HepG2 (cell line): Measurements from ENCODE around the gene CIROP. TPM values are rescaled to one million over a fixed set of nuclear protein-coding genes. Genes with fewer than 3 reads are reported as not detected.

Source experiments
- ARNT ChIP-seq: fragments of 450-650 bp; IDR thresholded peaks from 2 replicates; pipeline ENCODE4 v1.6.1; 2017
- BORCS8-MEF2B ChIP-seq: sonication (generic); formaldehyde crosslinking; IDR thresholded peaks from 2 replicates; pipeline ENCODE4 v1.8.0; 2022; ENCODE audit warnings: mild to moderate bottlenecking, missing genetic modification reagents
- CEBPB ChIP-seq: IDR thresholded peaks from 2 replicates; pipeline ENCODE4 v1.6.1; 2011; ENCODE audit warnings: low read depth, low read length, improper control_type of control experiment, borderline replicate concordance
- GMEB1 ChIP-seq: sonication (generic); formaldehyde crosslinking; IDR thresholded peaks from 2 replicates; pipeline ENCODE4 v1.5.1; 2020; ENCODE audit warnings: missing genetic modification reagents, mild to moderate bottlenecking, borderline replicate concordance
- JDP2 ChIP-seq: sonication (generic); formaldehyde crosslinking; IDR thresholded peaks from 2 replicates; pipeline ENCODE4 v1.8.1; 2022; ENCODE audit warnings: missing genetic modification reagents, borderline replicate concordance
- KDM2A ChIP-seq: sonication (generic); formaldehyde crosslinking; IDR thresholded peaks from 2 replicates; pipeline ENCODE4 v1.4.0; 2020; ENCODE audit warnings: low read depth, missing genetic modification reagents, borderline replicate concordance
- KLF9 ChIP-seq: IDR thresholded peaks from 2 replicates; pipeline ENCODE4 v1.6.1; 2016; ENCODE audit warnings: low read depth
- MEIS1 ChIP-seq: sonication (generic); formaldehyde crosslinking; IDR thresholded peaks from 2 replicates; pipeline ENCODE4 v1.9.0; 2021; ENCODE audit warnings: mild to moderate bottlenecking, missing genetic modification reagents, moderate library complexity, borderline replicate concordance
- NAIF1 ChIP-seq: sonication (generic); formaldehyde crosslinking; IDR thresholded peaks from 2 replicates; pipeline ENCODE4 v1.5.0; 2020; ENCODE audit warnings: mild to moderate bottlenecking, missing genetic modification reagents, borderline replicate concordance
- PAWR ChIP-seq: sonication (generic); formaldehyde crosslinking; IDR thresholded peaks from 2 replicates; pipeline ENCODE4 v1.4.0; 2020; ENCODE audit warnings: missing genetic modification reagents, mild to moderate bottlenecking, borderline replicate concordance
- PLSCR1 ChIP-seq: sonication (generic); formaldehyde crosslinking; IDR thresholded peaks from 2 replicates; pipeline ENCODE4 v1.5.0; 2020; ENCODE audit warnings: missing genetic modification reagents, mild to moderate bottlenecking, borderline replicate concordance
- POLR2AphosphoS5 ChIP-seq: IDR thresholded peaks from 2 replicates; pipeline ENCODE4 v1.6.1; 2012; ENCODE audit warnings: low read depth, low read length
- RARG ChIP-seq: sonication (generic); formaldehyde crosslinking; IDR thresholded peaks from 2 replicates; pipeline ENCODE4 v1.4.0; 2020; ENCODE audit warnings: low read depth, mild to moderate bottlenecking, missing genetic modification reagents
- SP4 ChIP-seq: sonication (generic); formaldehyde crosslinking; IDR thresholded peaks from 2 replicates; pipeline ENCODE4 v1.8.1; 2023; ENCODE audit warnings: mild to moderate bottlenecking, missing genetic modification reagents
- ZNF17 ChIP-seq: sonication (generic); formaldehyde crosslinking; IDR thresholded peaks from 2 replicates; pipeline ENCODE4 v1.5.0; 2020; ENCODE audit warnings: mild to moderate bottlenecking, missing genetic modification reagents
- ZNF251 ChIP-seq: sonication (generic); formaldehyde crosslinking; IDR thresholded peaks from 2 replicates; pipeline ENCODE4 v1.9.0; 2021; ENCODE audit warnings: mild to moderate bottlenecking, missing genetic modification reagents
- ZNF253 ChIP-seq: sonication (generic); formaldehyde crosslinking; IDR thresholded peaks from 2 replicates; pipeline ENCODE4 v1.8.0; 2022; ENCODE audit warnings: mild to moderate bottlenecking, missing genetic modification reagents, borderline replicate concordance
- ZNF672 ChIP-seq: sonication (generic); formaldehyde crosslinking; IDR thresholded peaks from 2 replicates; pipeline ENCODE4 v1.8.1; 2022; ENCODE audit warnings: missing genetic modification reagents
- polyA plus RNA-seq, 8 experiments: library from polyadenylated mRNA; depleted of rRNA in 3 of 8; stranded (reverse) in 7 of 8; unstranded in 1 of 8; fragments of >200 nt; fragmentation: Illumina TruSeq in 4 of 8; extraction: Trizol in 4 of 8; gene quantifications; 2 replicates each; pipeline versions ENCODE4 v1.2.1 to v1.2.3, GENCODE V29; 2011 to 2016; ENCODE audit warnings: low read depth in 4 of 8, missing spikeins in 1 of 8, mixed read lengths in 1 of 8; ENCODE audit not compliant: insufficient read depth in 1 of 8
- total RNA-seq, 5 experiments: library from RNA; depleted of rRNA; stranded (reverse); fragments of >200 nt; fragmentation: Illumina TruSeq; extraction: Trizol; gene quantifications; 2 replicates each; pipeline ENCODE4 v1.2.3, GENCODE V29; 2016; ENCODE audit warnings: low read depth in 1 of 5
- TF ChIP-seq, protein P1 (sequence below): sonication (generic); formaldehyde crosslinking; IDR thresholded peaks from 2 replicates; pipeline ENCODE4 v1.4.0; 2020; ENCODE audit warnings: missing genetic modification reagents
- TF ChIP-seq, protein P2 (sequence below): sonication (generic); formaldehyde crosslinking; IDR thresholded peaks from 2 replicates; pipeline ENCODE4 v1.4.0; 2020; ENCODE audit warnings: mild to moderate bottlenecking, missing genetic modification reagents
- TF ChIP-seq, protein P3 (sequence below): fragments of 450-650 bp; IDR thresholded peaks from 2 replicates; pipeline ENCODE4 v1.6.1; 2017

CIROP gene
- total and polyA plus RNA-seq, 2 of the 13 experiments (the other 11 are each of a cell fraction or from before 2014, with no cell fraction given): 0.07 TPM; not detected in 1

DNA sequence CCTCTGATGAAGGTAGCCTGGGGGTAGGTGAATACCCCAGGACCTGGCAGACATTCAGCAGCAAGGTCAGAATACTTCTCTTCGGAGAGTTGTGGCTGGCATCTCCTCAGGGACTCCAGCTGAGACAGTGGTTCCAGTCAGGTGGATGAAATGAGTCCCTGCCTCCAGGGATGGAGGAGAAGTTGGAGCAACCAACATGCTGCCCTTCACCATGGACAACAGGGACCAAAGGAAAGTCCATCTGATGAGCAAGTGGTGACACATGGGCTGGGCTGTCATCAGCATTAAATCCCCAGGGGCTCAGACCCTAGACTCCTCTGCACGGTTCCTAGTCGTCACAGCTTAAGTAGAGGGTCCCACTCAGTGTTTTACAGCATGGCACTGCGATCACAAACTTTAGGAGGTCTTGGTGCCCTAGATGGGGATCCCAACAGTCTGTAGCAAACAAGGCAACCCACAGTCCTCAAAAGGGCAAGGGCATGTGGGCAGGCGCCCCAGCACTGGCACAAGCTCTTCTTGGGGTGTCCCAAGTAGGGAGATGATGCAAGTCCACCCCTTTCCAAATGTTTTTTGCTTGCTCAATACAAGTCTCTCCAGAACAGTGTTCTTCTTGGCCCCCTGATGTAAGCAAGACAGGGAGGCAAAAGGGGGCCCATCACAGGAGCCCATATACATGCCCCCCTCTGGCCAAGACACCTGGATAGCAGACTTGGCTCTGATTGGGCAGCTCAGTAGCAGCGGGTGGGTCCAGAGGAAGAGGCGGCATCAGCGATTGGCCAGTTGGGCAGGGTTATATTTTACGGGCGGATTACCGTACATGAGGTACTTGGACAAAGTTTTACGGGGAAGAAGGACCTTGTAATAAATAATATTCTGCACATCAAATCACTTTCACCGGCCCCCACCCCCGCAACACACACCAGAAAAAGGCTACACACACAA is 36.7 kb downstream of the CIROP start (continued):
- TF ChIP-seq KLF9 (CRISPR knock-in tag): no peak
- TF ChIP-seq BORCS8-MEF2B (CRISPR knock-in tag): no peak
- TF ChIP-seq SP4 (CRISPR knock-in tag): no peak
- no peak for TF ChIP-seq PLSCR1 (CRISPR knock-in tag)
- TF ChIP-seq, protein P1, sequence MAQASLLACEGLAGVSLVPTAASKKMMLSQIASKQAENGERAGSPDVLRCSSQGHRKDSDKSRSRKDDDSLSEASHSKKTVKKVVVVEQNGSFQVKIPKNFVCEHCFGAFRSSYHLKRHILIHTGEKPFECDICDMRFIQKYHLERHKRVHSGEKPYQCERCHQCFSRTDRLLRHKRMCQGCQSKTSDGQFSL (CRISPR knock-in tag): no peak
- TF ChIP-seq ZNF251 (CRISPR knock-in tag): 0 out of 2 replicates have a peak, but pooled peaks have one; percentile 45
- TF ChIP-seq RARG (CRISPR knock-in tag): no peak
- peak; percentile 15; the same call in 1 of the 2 replicates for TF ChIP-seq ZNF17 (CRISPR knock-in tag)
- no peak for TF ChIP-seq GMEB1 (CRISPR knock-in tag)
- TF ChIP-seq, protein P2, sequence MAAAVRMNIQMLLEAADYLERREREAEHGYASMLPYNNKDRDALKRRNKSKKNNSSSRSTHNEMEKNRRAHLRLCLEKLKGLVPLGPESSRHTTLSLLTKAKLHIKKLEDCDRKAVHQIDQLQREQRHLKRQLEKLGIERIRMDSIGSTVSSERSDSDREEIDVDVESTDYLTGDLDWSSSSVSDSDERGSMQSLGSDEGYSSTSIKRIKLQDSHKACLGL (CRISPR knock-in tag): 0 out of 2 replicates have a peak, but pooled peaks have one; percentile 22
- TF ChIP-seq, protein P3, sequence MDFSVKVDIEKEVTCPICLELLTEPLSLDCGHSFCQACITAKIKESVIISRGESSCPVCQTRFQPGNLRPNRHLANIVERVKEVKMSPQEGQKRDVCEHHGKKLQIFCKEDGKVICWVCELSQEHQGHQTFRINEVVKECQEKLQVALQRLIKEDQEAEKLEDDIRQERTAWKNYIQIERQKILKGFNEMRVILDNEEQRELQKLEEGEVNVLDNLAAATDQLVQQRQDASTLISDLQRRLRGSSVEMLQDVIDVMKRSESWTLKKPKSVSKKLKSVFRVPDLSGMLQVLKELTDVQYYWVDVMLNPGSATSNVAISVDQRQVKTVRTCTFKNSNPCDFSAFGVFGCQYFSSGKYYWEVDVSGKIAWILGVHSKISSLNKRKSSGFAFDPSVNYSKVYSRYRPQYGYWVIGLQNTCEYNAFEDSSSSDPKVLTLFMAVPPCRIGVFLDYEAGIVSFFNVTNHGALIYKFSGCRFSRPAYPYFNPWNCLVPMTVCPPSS: no peak
- TF ChIP-seq JDP2 (CRISPR knock-in tag): no peak
- no peak for TF ChIP-seq CEBPB
- TF ChIP-seq ZNF672 (CRISPR knock-in tag): no peak
- TF ChIP-seq KDM2A (CRISPR knock-in tag): no peak
- TF ChIP-seq PAWR (CRISPR knock-in tag): no peak
- peak; percentile 49; the same call in 1 of the 2 replicates for TF ChIP-seq POLR2AphosphoS5
- TF ChIP-seq MEIS1: peak; percentile 17; the same call in 1 of the 2 replicates
- TF ChIP-seq ARNT: no peak
- no peak; the same call in 1 of the 2 replicates for TF ChIP-seq NAIF1 (CRISPR knock-in tag)
- TF ChIP-seq ZNF253 (CRISPR knock-in tag): peak; percentile 77; the same call in 1 of the 2 replicates
